Measurements from ENCODE around the gene RAP2B.

The RAP2B gene

DNA sequence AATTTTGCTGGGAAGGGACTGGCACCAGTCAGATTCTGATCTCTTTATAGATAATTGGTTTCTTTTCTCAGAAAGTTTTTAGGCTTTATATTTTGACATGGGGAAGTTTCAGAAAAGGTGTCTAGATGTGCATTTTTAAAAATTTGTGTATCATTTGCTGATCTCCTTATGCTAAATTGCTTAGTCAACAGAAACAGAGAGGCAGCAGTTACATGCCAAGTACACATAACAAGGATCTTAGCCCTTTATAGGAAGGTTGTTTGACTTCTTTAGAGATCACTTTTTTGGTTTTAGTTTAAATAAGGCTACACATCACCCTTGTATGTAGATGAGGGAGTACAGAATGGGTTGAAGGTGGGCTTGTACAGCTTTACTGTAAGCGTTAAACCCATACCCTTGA, 53.5 kb downstream of the RAP2B start:
- FAIRE-seq (no peak), DNase-seq (ENCODE audit: insufficient read length) (no peak)
- TF ChIP-seq POLR2A (IDR thresholded peaks at IDR 0.05; ENCODE audit: low read depth, low read length) (no peak), POLR2AphosphoS5 (IDR thresholded peaks at IDR 0.05; ENCODE audit: low read depth, low read length) (no peak), TAF1 (IDR thresholded peaks at IDR 0.05; ENCODE audit: borderline replicate concordance, low read depth, low read length) (no peak)

DNA sequence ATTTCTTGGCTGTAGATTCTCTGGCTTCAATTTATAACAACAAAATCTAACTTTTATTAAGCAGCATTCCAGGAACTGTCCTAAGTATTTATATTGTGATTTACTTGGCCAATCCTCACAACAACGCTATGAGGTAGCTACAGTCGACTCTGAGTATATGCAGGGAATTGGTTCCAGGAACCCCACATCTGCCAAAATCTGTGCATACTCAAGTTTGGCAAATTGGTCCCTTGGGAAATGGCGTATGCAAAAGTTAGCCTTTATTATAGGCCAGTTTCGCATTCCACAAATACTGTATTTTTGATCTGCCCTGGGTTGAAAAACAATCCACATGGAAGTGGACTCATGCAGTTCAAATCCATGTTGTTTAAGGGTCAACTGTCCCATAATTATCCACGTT, 53.9 kb downstream of the RAP2B start:
- no peak for DNase-seq (ENCODE audit: insufficient read length)
- TF ChIP-seq POLR2AphosphoS5 (IDR thresholded peaks at IDR 0.05; ENCODE audit: low read depth, low read length) (no peak), TAF1 (IDR thresholded peaks at IDR 0.05; ENCODE audit: borderline replicate concordance, low read depth, low read length) (no peak), POLR2A (IDR thresholded peaks at IDR 0.05; ENCODE audit: low read depth, low read length) (no peak)
- FAIRE-seq: no peak

DNA sequence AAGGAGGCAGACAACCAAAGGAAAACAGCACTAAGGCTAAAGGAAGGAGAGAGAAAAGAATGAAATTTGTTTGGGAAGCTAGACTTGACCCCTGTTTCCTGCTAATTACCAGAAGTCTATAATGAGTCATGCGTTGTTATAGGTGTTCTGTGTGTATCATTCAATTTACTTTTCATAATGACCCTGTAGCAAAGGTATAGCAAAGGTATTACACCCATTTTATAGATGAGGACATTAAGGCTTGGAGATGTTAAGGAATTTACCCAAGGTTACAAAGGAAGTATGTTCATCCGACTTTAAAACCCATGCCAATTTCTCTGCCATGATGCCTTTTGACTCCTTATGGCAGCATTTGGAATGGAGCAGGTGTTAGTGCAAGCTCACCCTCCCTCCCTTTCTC, 54.9 kb downstream of the RAP2B start:
- FAIRE-seq (no peak), DNase-seq (ENCODE audit: insufficient read length) (no peak)
- no peak for TF ChIP-seq POLR2AphosphoS5 (IDR thresholded peaks at IDR 0.05; ENCODE audit: low read depth, low read length)
- no peak for TF ChIP-seq POLR2A (IDR thresholded peaks at IDR 0.05; ENCODE audit: low read depth, low read length)
- no peak for TF ChIP-seq TAF1 (IDR thresholded peaks at IDR 0.05; ENCODE audit: borderline replicate concordance, low read depth, low read length)

DNA sequence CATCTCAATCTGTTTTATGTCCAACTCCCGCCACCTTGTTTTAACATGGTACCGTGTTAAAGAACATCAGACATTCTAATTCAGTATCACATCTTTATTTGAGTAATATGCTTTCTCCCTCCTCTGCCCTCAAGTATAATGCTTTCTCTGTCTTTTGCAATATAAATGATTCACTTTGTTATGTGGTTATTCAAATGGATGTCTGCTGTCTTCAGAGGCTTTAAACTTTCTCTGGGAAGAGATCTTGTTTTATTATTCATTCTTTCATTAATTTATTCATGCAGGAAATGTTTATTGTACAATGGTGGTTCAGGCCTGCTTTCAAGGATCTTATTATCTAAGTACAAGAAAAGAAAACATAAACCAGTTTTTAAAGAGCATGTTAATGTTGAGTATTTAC, 57.1 kb downstream of the RAP2B start:
- no peak for DNase-seq (ENCODE audit: insufficient read length)
- no peak for TF ChIP-seq POLR2AphosphoS5 (IDR thresholded peaks at IDR 0.05; ENCODE audit: low read depth, low read length)
- TF ChIP-seq POLR2A (IDR thresholded peaks at IDR 0.05; ENCODE audit: low read depth, low read length): no peak
- no peak for TF ChIP-seq TAF1 (IDR thresholded peaks at IDR 0.05; ENCODE audit: borderline replicate concordance, low read depth, low read length)
- FAIRE-seq: no peak
